A673 (cell line): Measurements from ENCODE around the gene KIF26A.

Experiments used
- EZH2 ChIP-seq: fragments of 200-600 bp; sonication (generic); IDR thresholded peaks from 2 replicates; pipeline ENCODE4 v1.6.1; 2017; ENCODE audit warnings: borderline replicate concordance, low read depth, mild to moderate bottlenecking, mixed read lengths, antibody characterized with exemption, low read length; ENCODE audit not compliant: poor library complexity, severe bottlenecking
- TF ChIP-seq, protein P1 (sequence below): fragments of 300-800, 200-600 bp; sonication (generic); conservative IDR thresholded peaks from 2 replicates; pipeline ENCODE4 v1.5.1; 2017; ENCODE audit warnings: low read depth, mild to moderate bottlenecking, antibody characterized with exemption, low read length, moderate library complexity, mixed read lengths

DNA sequence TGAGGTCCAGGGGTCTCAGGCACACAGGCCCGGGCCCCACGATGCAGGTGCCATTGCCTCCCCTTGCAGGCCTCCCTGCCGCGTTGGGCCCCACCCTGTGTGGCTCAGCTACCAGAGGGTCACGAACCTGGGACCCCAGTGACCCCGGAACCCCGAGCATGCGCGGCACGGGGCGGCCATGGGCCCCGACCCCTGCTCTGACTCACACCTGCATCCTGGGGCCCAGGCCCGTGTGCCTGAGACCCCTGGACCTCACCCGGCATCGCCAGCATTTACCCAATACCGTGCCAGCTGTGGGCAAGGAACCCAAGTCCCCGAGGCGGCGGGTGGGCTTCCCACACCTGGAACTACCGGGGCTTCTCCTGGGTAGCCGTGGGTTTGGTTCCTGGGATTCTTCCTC is 25.2 kb downstream of the KIF26A start:
- TF ChIP-seq, protein P1, sequence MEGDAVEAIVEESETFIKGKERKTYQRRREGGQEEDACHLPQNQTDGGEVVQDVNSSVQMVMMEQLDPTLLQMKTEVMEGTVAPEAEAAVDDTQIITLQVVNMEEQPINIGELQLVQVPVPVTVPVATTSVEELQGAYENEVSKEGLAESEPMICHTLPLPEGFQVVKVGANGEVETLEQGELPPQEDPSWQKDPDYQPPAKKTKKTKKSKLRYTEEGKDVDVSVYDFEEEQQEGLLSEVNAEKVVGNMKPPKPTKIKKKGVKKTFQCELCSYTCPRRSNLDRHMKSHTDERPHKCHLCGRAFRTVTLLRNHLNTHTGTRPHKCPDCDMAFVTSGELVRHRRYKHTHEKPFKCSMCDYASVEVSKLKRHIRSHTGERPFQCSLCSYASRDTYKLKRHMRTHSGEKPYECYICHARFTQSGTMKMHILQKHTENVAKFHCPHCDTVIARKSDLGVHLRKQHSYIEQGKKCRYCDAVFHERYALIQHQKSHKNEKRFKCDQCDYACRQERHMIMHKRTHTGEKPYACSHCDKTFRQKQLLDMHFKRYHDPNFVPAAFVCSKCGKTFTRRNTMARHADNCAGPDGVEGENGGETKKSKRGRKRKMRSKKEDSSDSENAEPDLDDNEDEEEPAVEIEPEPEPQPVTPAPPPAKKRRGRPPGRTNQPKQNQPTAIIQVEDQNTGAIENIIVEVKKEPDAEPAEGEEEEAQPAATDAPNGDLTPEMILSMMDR = no peak
- TF ChIP-seq EZH2 = no peak
